Keratinocyte (primary cell): ENCODE measurements around the gene MARS1.

Source experiments
- EZH2 ChIP-seq: IDR thresholded peaks from one replicate; pipeline ENCODE4 v1.6.1; 2012; ENCODE audit warnings: inconsistent platforms, mild to moderate bottlenecking, low read length, moderate library complexity
- TF ChIP-seq, protein P1 (sequence below), 3 experiments: IDR thresholded peaks in 1 of 3; conservative IDR thresholded peaks in 1 of 3; optimal IDR thresholded peaks in 1 of 3; 2 replicates in 2 of 3; 3 replicates in 1 of 3; pipeline versions ENCODE3 to v1.5.1; 2011; ENCODE audit warnings: low read length in 3 of 3, mild to moderate bottlenecking in 3 of 3, moderate library complexity in 2 of 3, control low read depth in 1 of 3, inconsistent platforms in 1 of 3; ENCODE audit not compliant: insufficient read depth in 2 of 3; ENCODE audit errors: extremely low read depth in 1 of 3

DNA sequence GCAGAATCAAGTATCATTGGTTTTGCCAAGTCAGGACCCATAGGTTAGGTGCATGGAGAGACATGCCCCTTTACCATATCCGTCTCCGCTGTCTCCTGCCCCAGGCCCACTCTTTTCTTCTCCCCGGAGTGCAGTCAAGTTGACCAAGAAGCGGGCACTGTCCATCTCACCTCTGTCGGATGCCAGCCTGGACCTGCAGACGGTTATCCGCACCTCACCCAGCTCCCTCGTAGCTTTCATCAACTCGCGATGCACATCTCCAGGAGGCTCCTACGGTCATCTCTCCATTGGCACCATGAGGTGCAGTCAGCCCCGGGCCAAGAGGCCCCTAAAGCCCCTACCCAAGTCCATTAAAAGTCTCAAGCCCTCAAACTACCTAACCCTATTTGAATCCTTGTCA is 23.3 kb upstream of the MARS1 start:
- TF ChIP-seq, protein P1, sequence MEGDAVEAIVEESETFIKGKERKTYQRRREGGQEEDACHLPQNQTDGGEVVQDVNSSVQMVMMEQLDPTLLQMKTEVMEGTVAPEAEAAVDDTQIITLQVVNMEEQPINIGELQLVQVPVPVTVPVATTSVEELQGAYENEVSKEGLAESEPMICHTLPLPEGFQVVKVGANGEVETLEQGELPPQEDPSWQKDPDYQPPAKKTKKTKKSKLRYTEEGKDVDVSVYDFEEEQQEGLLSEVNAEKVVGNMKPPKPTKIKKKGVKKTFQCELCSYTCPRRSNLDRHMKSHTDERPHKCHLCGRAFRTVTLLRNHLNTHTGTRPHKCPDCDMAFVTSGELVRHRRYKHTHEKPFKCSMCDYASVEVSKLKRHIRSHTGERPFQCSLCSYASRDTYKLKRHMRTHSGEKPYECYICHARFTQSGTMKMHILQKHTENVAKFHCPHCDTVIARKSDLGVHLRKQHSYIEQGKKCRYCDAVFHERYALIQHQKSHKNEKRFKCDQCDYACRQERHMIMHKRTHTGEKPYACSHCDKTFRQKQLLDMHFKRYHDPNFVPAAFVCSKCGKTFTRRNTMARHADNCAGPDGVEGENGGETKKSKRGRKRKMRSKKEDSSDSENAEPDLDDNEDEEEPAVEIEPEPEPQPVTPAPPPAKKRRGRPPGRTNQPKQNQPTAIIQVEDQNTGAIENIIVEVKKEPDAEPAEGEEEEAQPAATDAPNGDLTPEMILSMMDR (optimal IDR thresholded peaks at IDR 0.05 in 1 of 3, IDR thresholded peaks at IDR 0.05 in 1 of 3, conservative IDR thresholded peaks at IDR 0.05 in 1 of 3; ENCODE audit: extremely low read depth in 1 of 3, insufficient read depth in 2 of 3, low read length in 3 of 3), result no peak
- TF ChIP-seq EZH2, result no peak
